Uterus (tissue), 4 donors: Measurements from ENCODE around the gene PCDHGC5. TPM values are rescaled to one million over a fixed set of nuclear protein-coding genes. Genes with fewer than 3 reads are reported as not detected.

ENCODE experiments used
- DNase-seq, 2 donors: peaks; one replicate each; pipeline ENCODE4 v3.0.0-alpha.2; 2019 to 2020
- H3K27ac ChIP-seq, 2 donors: fragments of 200-600 bp; sonication (generic); 1 replicate in 1 of 2; 2 replicates in 1 of 2; pipeline ENCODE4 v1.5.1; 2016 to 2018
- H3K27me3 ChIP-seq, 2 donors: fragments of 200-600 bp; sonication (generic); one replicate each; pipeline ENCODE4 v1.5.1; 2018 to 2019; ENCODE audit warnings: control low read depth in 1 of 2
- H3K36me3 ChIP-seq, 2 donors: fragments of 200-600 bp; sonication (generic); one replicate each; pipeline ENCODE4 v1.5.1; 2019; ENCODE audit warnings: control low read depth in 1 of 2
- H3K4me1 ChIP-seq, 2 donors: fragments of 200-600 bp; sonication (generic); one replicate each; pipeline ENCODE4 v1.5.1; 2018 to 2019; ENCODE audit warnings: control low read depth in 1 of 2
- H3K4me3 ChIP-seq, 2 donors: fragments of 200-600 bp; sonication (generic); 1 replicate in 1 of 2; 2 replicates in 1 of 2; pipeline ENCODE4 v1.5.1; 2018 to 2019; ENCODE audit warnings: mild to moderate bottlenecking in 1 of 2
- H3K9me3 ChIP-seq, 2 donors: fragments of 200-600 bp; sonication (generic); one replicate each; pipeline ENCODE4 v1.5.1; 2019; ENCODE audit warnings: control low read depth in 1 of 2
- CTCF ChIP-seq, 4 experiments: fragments of 200-600 bp in 2 of 4; fragments of 450-650 bp in 2 of 4; sonication (generic) in 2 of 4; IDR thresholded peaks; one replicate each; pipeline ENCODE4 v1.5.1; 2016 to 2019; ENCODE audit warnings: antibody characterized with exemption in 4 of 4, mild to moderate bottlenecking in 2 of 4, moderate library complexity in 1 of 4
- POLR2A ChIP-seq, 2 donors: fragments of 450-650 bp; IDR thresholded peaks; one replicate each; pipeline ENCODE4 v1.6.1; 2016; ENCODE audit warnings: antibody characterized with exemption in 2 of 2, mild to moderate bottlenecking in 1 of 2, moderate library complexity in 1 of 2
- intact Hi-C: fragments of 100-400 bp; cut with DNase I; formaldehyde crosslinking; loops from one replicate; pipeline ENCODE4 v1.15.1; 2023; ENCODE audit warnings: low total_unique reads
- total RNA-seq, 4 donors: library from RNA; depleted of rRNA in 3 of 4; stranded (reverse); fragments of >200 nt in 3 of 4; gene quantifications; one replicate each; pipeline versions ENCODE4 v1.1.0 to v1.2.4, GENCODE V29; 2014 to 2023
- donor health status: DM: yes; HTN: yes; CAD: no.

Gene PCDHGC5
- total RNA-seq, 4 donors from 2014 or later: under 0.01 to 7.5 (median 3.4) TPM

GRCh38 chr5:141524604-141525597 is 36.0 kb downstream of the PCDHGC5 start:
- no peaks in the 10 kb centered on the region for H3K27me3 ChIP-seq
- peaks cover 0 to 6% of the 10 kb centered on the region in 2 donors for H3K4me1 ChIP-seq
- DNase-seq: peak; percentile 90 to 93
- intact Hi-C loops: loop anchor here (10.0 kb wide), 1 partner anchor 50 kb away; the partner anchor contains the start of gene PCDHGC3
- no peak overlapping the region for H3K4me3 ChIP-seq
- H3K27ac ChIP-seq: peak overlapping the region; percentile 77 to 78
- H3K9me3 ChIP-seq: no peaks in the 10 kb centered on the region
- no peaks in the 10 kb centered on the region for H3K36me3 ChIP-seq
- TF ChIP-seq POLR2A (IDR thresholded peaks at IDR 0.05) (peak in 1 of 2 donors; percentile 28), CTCF (IDR thresholded peaks at IDR 0.05) (peak; percentile 98 to 99 (median 99))

GRCh38 chr5:141525653-141526052 is 36.8 kb downstream of the PCDHGC5 start:
- H3K4me3 ChIP-seq: no peak overlapping the region
- intact Hi-C loops: loop anchor here (10.0 kb wide), 1 partner anchor 51 kb away; the partner anchor contains the start of gene PCDHGC3
- peak overlapping the region; percentile 77 to 78 for H3K27ac ChIP-seq
- H3K27me3 ChIP-seq: no peaks in the 10 kb centered on the region
- peaks cover 0 to 10% of the 10 kb centered on the region in 2 donors for H3K4me1 ChIP-seq
- H3K9me3 ChIP-seq: no peaks in the 10 kb centered on the region
- no peak for DNase-seq
- no peak for TF ChIP-seq POLR2A (IDR thresholded peaks at IDR 0.05)
- TF ChIP-seq CTCF (IDR thresholded peaks at IDR 0.05): no peak
- H3K36me3 ChIP-seq: no peaks in the 10 kb centered on the region

- Histone ChIP-seq H3K4me1 (peaks cover 0 to 10% of the 10 kb centered on the region in 2 donors), H3K27ac (peak overlapping the region; percentile 77 to 78)
- intact Hi-C loops: loop anchor here (10.0 kb wide), 1 partner anchor 53 kb away; the partner anchor contains the start of gene PCDHGC3
Measured at GRCh38 chr5:141527426-141527825, 38.5 kb downstream of the PCDHGC5 start.

GRCh38 chr5:141528291-141528984 is 39.6 kb downstream of the PCDHGC5 start:
- no peak overlapping the region for H3K4me3 ChIP-seq
- no peak for TF ChIP-seq CTCF (IDR thresholded peaks at IDR 0.05)
- no peak for TF ChIP-seq POLR2A (IDR thresholded peaks at IDR 0.05)
- H3K4me1 ChIP-seq: peaks cover 0 to 10% of the 10 kb centered on the region in 2 donors
- no peaks in the 10 kb centered on the region for H3K27me3 ChIP-seq
- peak; percentile 66 to 67 for DNase-seq
- no peaks in the 10 kb centered on the region for H3K9me3 ChIP-seq
- H3K36me3 ChIP-seq: no peaks in the 10 kb centered on the region
- intact Hi-C loops: loop anchor here (10.0 kb wide), 1 partner anchor 54 kb away; the partner anchor contains the start of gene PCDHGC3
- peak overlapping the region; percentile 77 to 78 for H3K27ac ChIP-seq

More at GRCh38 chr5:141527426-141527825, 38.5 kb downstream of the PCDHGC5 start:
- Histone ChIP-seq H3K36me3 (no peaks in the 10 kb centered on the region), H3K4me3 (no peak overlapping the region), H3K27me3 (no peaks in the 10 kb centered on the region), H3K9me3 (no peaks in the 10 kb centered on the region)
- TF ChIP-seq POLR2A (IDR thresholded peaks at IDR 0.05) (no peak), CTCF (IDR thresholded peaks at IDR 0.05) (no peak)
- no peak for DNase-seq
